Tibial nerve (tissue), 4 donors: ENCODE results near the gene CCDC57.

Source experiments
- EP300 ChIP-seq, 2 donors: sonication (generic); formaldehyde crosslinking; IDR thresholded peaks; one replicate each; pipeline ENCODE4 v1.6.1; 2017; ENCODE audit warnings: antibody characterized with exemption in 2 of 2, mild to moderate bottlenecking in 1 of 2
- POLR2A ChIP-seq, 2 donors: fragments of 450-650 bp; IDR thresholded peaks; one replicate each; pipeline ENCODE4 v1.6.1; 2017; ENCODE audit warnings: antibody characterized with exemption in 2 of 2, mild to moderate bottlenecking in 2 of 2, moderate library complexity in 2 of 2
- TF ChIP-seq, protein P1 (sequence below), 5 experiments: fragments of 200-600 bp in 3 of 5; fragments of 450-650 bp in 2 of 5; sonication (generic) in 3 of 5; IDR thresholded peaks; one replicate each; pipeline ENCODE4 v1.5.1; 2016 to 2019; ENCODE audit warnings: antibody characterized with exemption in 5 of 5, mild to moderate bottlenecking in 3 of 5, moderate library complexity in 2 of 5

DNA sequence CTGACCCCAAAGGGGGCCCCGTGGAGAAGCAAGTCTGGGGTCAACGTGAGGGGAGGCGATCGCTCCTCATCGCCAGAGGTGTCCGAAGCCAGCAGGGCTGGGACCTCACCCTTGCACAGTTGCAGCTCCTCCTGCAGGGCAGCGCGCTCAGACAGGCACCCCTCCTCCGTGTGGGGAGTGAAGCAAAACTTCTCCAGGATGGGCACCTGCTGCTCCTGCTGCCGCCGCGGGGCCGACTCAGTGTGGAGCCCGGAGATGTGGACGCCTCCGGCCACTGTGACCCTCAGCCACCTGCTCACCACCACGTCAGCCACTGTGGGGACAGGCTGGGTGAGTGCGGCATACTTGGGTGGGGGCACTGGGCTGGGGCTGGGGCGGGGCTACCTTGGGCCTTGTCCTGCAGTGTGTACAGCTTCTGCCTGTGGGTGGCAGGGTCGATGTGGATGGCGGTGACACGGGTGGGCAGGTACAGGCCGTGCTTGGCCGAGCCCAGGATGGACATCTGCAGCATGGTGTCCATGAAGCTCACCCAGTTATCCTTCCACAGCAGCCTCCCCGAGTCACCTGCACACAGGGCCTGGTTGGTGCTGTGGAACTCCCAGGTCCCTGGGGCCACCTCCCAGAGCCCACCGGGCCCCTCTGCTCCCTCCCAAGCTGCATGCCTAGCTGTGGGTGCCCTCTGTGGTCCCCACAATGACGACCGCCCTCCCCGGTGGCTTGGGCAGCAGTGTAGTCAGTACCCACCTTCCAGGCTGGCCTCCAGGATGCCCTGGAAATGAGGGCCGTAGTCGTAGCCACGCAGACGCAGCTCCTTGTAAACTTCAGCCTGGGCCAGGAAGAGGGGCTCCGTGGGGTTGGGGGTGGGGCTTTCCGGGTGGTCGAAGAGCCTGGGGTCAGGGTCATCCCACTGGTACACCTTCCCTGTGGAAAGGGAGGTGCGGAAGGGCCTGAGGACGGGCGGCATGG is 125.4 kb downstream of the CCDC57 start:
- TF ChIP-seq, protein P1, sequence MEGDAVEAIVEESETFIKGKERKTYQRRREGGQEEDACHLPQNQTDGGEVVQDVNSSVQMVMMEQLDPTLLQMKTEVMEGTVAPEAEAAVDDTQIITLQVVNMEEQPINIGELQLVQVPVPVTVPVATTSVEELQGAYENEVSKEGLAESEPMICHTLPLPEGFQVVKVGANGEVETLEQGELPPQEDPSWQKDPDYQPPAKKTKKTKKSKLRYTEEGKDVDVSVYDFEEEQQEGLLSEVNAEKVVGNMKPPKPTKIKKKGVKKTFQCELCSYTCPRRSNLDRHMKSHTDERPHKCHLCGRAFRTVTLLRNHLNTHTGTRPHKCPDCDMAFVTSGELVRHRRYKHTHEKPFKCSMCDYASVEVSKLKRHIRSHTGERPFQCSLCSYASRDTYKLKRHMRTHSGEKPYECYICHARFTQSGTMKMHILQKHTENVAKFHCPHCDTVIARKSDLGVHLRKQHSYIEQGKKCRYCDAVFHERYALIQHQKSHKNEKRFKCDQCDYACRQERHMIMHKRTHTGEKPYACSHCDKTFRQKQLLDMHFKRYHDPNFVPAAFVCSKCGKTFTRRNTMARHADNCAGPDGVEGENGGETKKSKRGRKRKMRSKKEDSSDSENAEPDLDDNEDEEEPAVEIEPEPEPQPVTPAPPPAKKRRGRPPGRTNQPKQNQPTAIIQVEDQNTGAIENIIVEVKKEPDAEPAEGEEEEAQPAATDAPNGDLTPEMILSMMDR (IDR thresholded peaks at IDR 0.05), result no peak
- TF ChIP-seq EP300 (IDR thresholded peaks at IDR 0.05) (no peak), POLR2A (IDR thresholded peaks at IDR 0.05) (no peak)
